SK-N-SH treated with all-trans-retinoic acid at 6 μM for 48 hours (cell line): Measurements from ENCODE around the gene SNRNP25.

Experiments
- ATAC-seq: fragments of 200-7000 bp; cut with Tn5 transposase; 3 replicates; pipeline ENCODE4 v1.9.1; 2020; ENCODE audit warnings: mild to moderate bottlenecking, moderate library complexity
- ARNTL ChIP-seq: fragments of 450-650 bp; formaldehyde crosslinking; IDR thresholded peaks from 2 replicates; pipeline ENCODE4 v1.5.0; 2020; ENCODE audit warnings: low read depth, mild to moderate bottlenecking, moderate library complexity, borderline replicate concordance
- BACH2 ChIP-seq: fragments of 250-450 bp; sonication (Bioruptor Pico); IDR thresholded peaks from 2 replicates; pipeline ENCODE4 v1.9.0; 2021; ENCODE audit warnings: mild to moderate bottlenecking, borderline replicate concordance
- CSDC2 ChIP-seq: fragments of 250-450 bp; sonication (Bioruptor Pico); IDR thresholded peaks from 2 replicates; pipeline ENCODE4 v1.5.0; 2020; ENCODE audit warnings: mild to moderate bottlenecking, moderate library complexity
- CSRNP3 ChIP-seq: fragments of 250-450 bp; sonication (Bioruptor Pico); IDR thresholded peaks from 2 replicates; pipeline ENCODE4 v1.5.1; 2021; ENCODE audit warnings: mild to moderate bottlenecking, moderate library complexity
- ESRRG ChIP-seq: fragments of 250-450 bp; sonication (Bioruptor Pico); IDR thresholded peaks from 2 replicates; pipeline ENCODE4 v1.6.1; 2021; ENCODE audit warnings: mild to moderate bottlenecking
- GLIS3 ChIP-seq: fragments of 250-450 bp; sonication (Bioruptor Pico); IDR thresholded peaks from 2 replicates; pipeline ENCODE4 v1.5.0; 2020; ENCODE audit warnings: mild to moderate bottlenecking, moderate library complexity
- OSR1 ChIP-seq: fragments of 250-450 bp; sonication (Bioruptor Pico); IDR thresholded peaks from 2 replicates; pipeline ENCODE4 v1.8.0; 2022; ENCODE audit warnings: moderate library complexity, mild to moderate bottlenecking, inconsistent platforms
- PATZ1 ChIP-seq: fragments of 250-450 bp; sonication (Bioruptor Pico); IDR thresholded peaks from 2 replicates; pipeline ENCODE4 v1.8.0; 2020; ENCODE audit warnings: mild to moderate bottlenecking, moderate library complexity, borderline replicate concordance
- PPARA ChIP-seq: fragments of 250-450 bp; sonication (Bioruptor Pico); IDR thresholded peaks from 2 replicates; pipeline ENCODE4 v1.5.0; 2020; ENCODE audit warnings: mild to moderate bottlenecking, borderline replicate concordance
- RARB ChIP-seq: fragments of 250-450 bp; sonication (Bioruptor Pico); IDR thresholded peaks from 2 replicates; pipeline ENCODE4 v1.8.0; 2021; ENCODE audit warnings: mild to moderate bottlenecking, moderate library complexity
- SNAI2 ChIP-seq: fragments of 250-450 bp; sonication (Bioruptor Pico); IDR thresholded peaks from 2 replicates; pipeline ENCODE4 v1.5.0; 2020; ENCODE audit warnings: mild to moderate bottlenecking, moderate library complexity
- TCF4 ChIP-seq: fragments of 250-450 bp; sonication (Bioruptor Pico); IDR thresholded peaks from 2 replicates; pipeline ENCODE4 v1.8.0; 2021; ENCODE audit warnings: mild to moderate bottlenecking, moderate library complexity, borderline replicate concordance
- TOX ChIP-seq: fragments of 250-450 bp; sonication (Bioruptor Pico); IDR thresholded peaks from 2 replicates; pipeline ENCODE4 v1.8.0; 2021; ENCODE audit warnings: mild to moderate bottlenecking, moderate library complexity, borderline replicate concordance
- TSHZ2 ChIP-seq: fragments of 250-450 bp; sonication (Bioruptor Pico); IDR thresholded peaks from 2 replicates; pipeline ENCODE4 v1.5.0; 2020; ENCODE audit warnings: mild to moderate bottlenecking, moderate library complexity
- ZC3H10 ChIP-seq: fragments of 250-450 bp; sonication (Bioruptor Pico); IDR thresholded peaks from 2 replicates; pipeline ENCODE4 v1.5.1; 2021; ENCODE audit warnings: mild to moderate bottlenecking, moderate library complexity
- ZFP30 ChIP-seq: fragments of 450-650 bp; formaldehyde crosslinking; IDR thresholded peaks from 2 replicates; pipeline ENCODE4 v1.5.0; 2022; ENCODE audit warnings: mild to moderate bottlenecking, moderate library complexity
- ZNF565 ChIP-seq: fragments of 450-650 bp; formaldehyde crosslinking; conservative IDR thresholded peaks from 2 replicates; pipeline ENCODE4 v1.5.0; 2020; ENCODE audit warnings: low read depth, mild to moderate bottlenecking, moderate library complexity
- ZNF70 ChIP-seq: fragments of 450-650 bp; formaldehyde crosslinking; IDR thresholded peaks from 2 replicates; pipeline ENCODE4 v1.5.0; 2020; ENCODE audit warnings: mild to moderate bottlenecking, moderate library complexity
- ZNF8 ChIP-seq: fragments of 450-650 bp; formaldehyde crosslinking; IDR thresholded peaks from 2 replicates; pipeline ENCODE4 v1.5.0; 2020; ENCODE audit warnings: mild to moderate bottlenecking, moderate library complexity
- TF ChIP-seq, protein P1 (sequence below): fragments of 250-450 bp; sonication (Bioruptor Pico); IDR thresholded peaks from 2 replicates; pipeline ENCODE4 v1.8.0; 2021; ENCODE audit warnings: low read depth, mild to moderate bottlenecking, moderate library complexity, borderline replicate concordance
- TF ChIP-seq, protein P2 (sequence below): fragments of 250-450 bp; sonication (Bioruptor Pico); IDR thresholded peaks from 2 replicates; pipeline ENCODE4 v1.5.1; 2020; ENCODE audit warnings: low read depth, mild to moderate bottlenecking, moderate library complexity

SNRNP25 gene

GRCh38 chr16:69181-69580 is 15.6 kb downstream of the SNRNP25 start (continued):
- no peak for TF ChIP-seq ZNF70
- TF ChIP-seq GLIS3: no peak
- TF ChIP-seq PPARA: no peak
- TF ChIP-seq ZFP30 (CRISPR knock-in tag): no peak
- TF ChIP-seq ZNF565 (CRISPR knock-in tag): no peak
- TF ChIP-seq ARNTL (CRISPR knock-in tag): no peak
- TF ChIP-seq, protein P1, sequence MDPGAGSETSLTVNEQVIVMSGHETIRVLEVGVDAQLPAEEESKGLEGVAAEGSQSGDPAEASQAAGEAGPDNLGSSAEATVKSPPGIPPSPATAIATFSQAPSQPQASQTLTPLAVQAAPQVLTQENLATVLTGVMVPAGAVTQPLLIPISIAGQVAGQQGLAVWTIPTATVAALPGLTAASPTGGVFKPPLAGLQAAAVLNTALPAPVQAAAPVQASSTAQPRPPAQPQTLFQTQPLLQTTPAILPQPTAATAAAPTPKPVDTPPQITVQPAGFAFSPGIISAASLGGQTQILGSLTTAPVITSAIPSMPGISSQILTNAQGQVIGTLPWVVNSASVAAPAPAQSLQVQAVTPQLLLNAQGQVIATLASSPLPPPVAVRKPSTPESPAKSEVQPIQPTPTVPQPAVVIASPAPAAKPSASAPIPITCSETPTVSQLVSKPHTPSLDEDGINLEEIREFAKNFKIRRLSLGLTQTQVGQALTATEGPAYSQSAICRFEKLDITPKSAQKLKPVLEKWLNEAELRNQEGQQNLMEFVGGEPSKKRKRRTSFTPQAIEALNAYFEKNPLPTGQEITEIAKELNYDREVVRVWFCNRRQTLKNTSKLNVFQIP (CRISPR knock-in tag): no peak
- TF ChIP-seq RARB: no peak

GRCh38 chr16:71210-71539 is 17.5 kb downstream of the SNRNP25 start:
- TF ChIP-seq CSDC2 (no peak), ZNF70 (no peak), PATZ1 (no peak), GLIS3 (no peak), TCF4 (CRISPR knock-in tag) (no peak), BACH2 (CRISPR knock-in tag) (no peak), TOX (no peak), TSHZ2 (no peak), ARNTL (CRISPR knock-in tag) (no peak), SNAI2 (CRISPR knock-in tag) (no peak), PPARA (no peak), ZNF565 (CRISPR knock-in tag) (no peak), CSRNP3 (CRISPR knock-in tag) (no peak), ZC3H10 (CRISPR knock-in tag) (no peak)
- no peak for ATAC-seq

DNA sequence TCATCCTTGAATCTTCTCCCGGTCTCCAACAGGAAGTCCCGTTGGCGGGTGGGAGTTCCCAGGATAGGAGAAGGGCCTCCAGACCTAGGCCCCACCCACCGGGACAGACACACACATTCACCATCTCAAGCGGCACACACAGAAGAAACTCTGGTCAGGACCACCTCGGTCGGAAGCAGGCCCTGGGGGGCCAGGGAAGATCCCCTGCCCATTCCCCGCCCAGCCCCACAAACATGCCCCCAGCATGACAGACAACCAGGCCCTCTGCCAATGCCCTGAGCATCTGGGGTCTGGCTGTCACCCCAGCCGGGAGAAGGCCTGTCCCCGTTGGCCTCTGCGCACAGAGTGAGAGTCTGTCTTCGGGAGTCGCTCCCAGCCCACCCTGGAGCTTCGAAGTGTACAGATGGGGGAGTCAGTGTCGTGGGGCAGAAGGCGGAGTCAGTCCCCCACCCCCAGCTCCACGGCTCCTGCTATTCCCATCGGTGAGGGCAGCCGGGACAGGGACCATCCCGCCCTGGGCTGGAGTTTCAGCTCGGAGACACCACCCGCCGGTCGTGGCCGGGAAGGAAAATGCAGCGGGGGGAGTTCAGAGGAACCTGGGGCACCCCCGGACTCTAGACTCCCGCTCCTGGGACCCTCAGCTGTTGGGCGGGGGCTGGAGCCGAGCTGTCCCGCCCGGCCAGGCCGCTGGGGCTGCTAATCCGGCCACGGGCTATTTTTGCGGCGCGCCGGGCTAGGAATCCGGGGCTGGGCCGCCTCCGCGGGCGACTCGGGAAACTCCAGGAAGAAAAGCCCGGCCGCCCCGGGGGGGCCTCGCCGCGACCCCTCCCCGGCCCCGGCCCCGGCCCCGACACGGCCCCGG is 18.1 kb downstream of the SNRNP25 start:
- TF ChIP-seq PPARA (no peak), TCF4 (CRISPR knock-in tag) (no peak), TSHZ2 (no peak), SNAI2 (CRISPR knock-in tag) (no peak), BACH2 (CRISPR knock-in tag) (no peak), ZNF565 (CRISPR knock-in tag) (no peak), ESRRG (no peak), ZNF8 (CRISPR knock-in tag) (no peak), OSR1 (CRISPR knock-in tag) (no peak), RARB (no peak), ZFP30 (CRISPR knock-in tag) (no peak), CSRNP3 (CRISPR knock-in tag) (no peak), GLIS3 (no peak), ARNTL (CRISPR knock-in tag) (no peak), TOX (no peak)
- TF ChIP-seq, protein P2, sequence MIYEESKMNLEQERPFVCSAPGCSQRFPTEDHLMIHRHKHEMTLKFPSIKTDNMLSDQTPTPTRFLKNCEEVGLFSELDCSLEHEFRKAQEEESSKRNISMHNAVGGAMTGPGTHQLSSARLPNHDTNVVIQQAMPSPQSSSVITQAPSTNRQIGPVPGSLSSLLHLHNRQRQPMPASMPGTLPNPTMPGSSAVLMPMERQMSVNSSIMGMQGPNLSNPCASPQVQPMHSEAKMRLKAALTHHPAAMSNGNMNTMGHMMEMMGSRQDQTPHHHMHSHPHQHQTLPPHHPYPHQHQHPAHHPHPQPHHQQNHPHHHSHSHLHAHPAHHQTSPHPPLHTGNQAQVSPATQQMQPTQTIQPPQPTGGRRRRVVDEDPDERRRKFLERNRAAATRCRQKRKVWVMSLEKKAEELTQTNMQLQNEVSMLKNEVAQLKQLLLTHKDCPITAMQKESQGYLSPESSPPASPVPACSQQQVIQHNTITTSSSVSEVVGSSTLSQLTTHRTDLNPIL (CRISPR knock-in tag): no peak
- peak; percentile 82 for ATAC-seq
